ENCODE measurements around the gene GSTM5. TPM values are rescaled to one million over a fixed set of nuclear protein-coding genes. Genes with fewer than 3 reads are reported as not detected.
"Not testable (repeated sequence)": the region's sequence is repeated elsewhere in the genome, so short reads cannot be mapped to it uniquely, and the experiment has no call there.

GSTM5 gene
- total RNA-seq (ENCODE audit: insufficient read depth, low replicate concordance) = 12.0 TPM

- peak; percentile 72 for DNase-seq (ENCODE audit: low spot score)
These were observed at the start of gene GSTM5 for GRCh38 chr1:109711593-109712320. Gene GSTM5, plus strand, starts transcription at chr1:109712251. Its CDS starts 62 bp downstream, at chr1:109712313.

GRCh38 chr1:109664671-109665070 is 47.4 kb upstream of the GSTM5 start:
- DNase-seq (ENCODE audit: low spot score) = no peak

- peak; percentile 98 for DNase-seq (ENCODE audit: low spot score)
These were observed 44.5 kb upstream of the GSTM5 start, which contains the start of gene GSTM2 for GRCh38 chr1:109667452-109668122. Gene GSTM2, plus strand, starts transcription at chr1:109668057. Its CDS starts 59 bp downstream, at chr1:109668116.

GRCh38 chr1:109668123-109668775 is 43.8 kb upstream of the GSTM5 start:
- no peak for DNase-seq (ENCODE audit: low spot score)

- peak; percentile 0 for DNase-seq (ENCODE audit: low spot score)
These were observed 42.7 kb upstream of the GSTM5 start for GRCh38 chr1:109669246-109669948.

- not testable (repeated sequence) for DNase-seq (ENCODE audit: low spot score)
These were observed 42.1 kb upstream of the GSTM5 start for GRCh38 chr1:109669949-109670302.

- DNase-seq (ENCODE audit: low spot score) = no peak
These were observed 41.0 kb upstream of the GSTM5 start for GRCh38 chr1:109671067-109671466.

- not testable (repeated sequence) for DNase-seq (ENCODE audit: low spot score)
These were observed 38.2 kb upstream of the GSTM5 start for GRCh38 chr1:109673861-109674260.

- DNase-seq (ENCODE audit: low spot score) = peak; percentile 53
These were observed 35.2 kb upstream of the GSTM5 start for GRCh38 chr1:109676683-109677381.

GRCh38 chr1:109677459-109677858 is 34.6 kb upstream of the GSTM5 start:
- DNase-seq (ENCODE audit: low spot score) = peak; percentile 3

- peak; percentile 0 for DNase-seq (ENCODE audit: low spot score)
These were observed 33.4 kb upstream of the GSTM5 start for GRCh38 chr1:109678637-109679036.

GRCh38 chr1:109684777-109685176 is 27.3 kb upstream of the GSTM5 start:
- not testable (repeated sequence) for DNase-seq (ENCODE audit: low spot score)

GRCh38 chr1:109685399-109685798 is 26.7 kb upstream of the GSTM5 start:
- DNase-seq (ENCODE audit: low spot score) = not testable (repeated sequence)

- DNase-seq (ENCODE audit: low spot score) = not testable (repeated sequence)
These were observed 26.2 kb upstream of the GSTM5 start for GRCh38 chr1:109685890-109686289.

- DNase-seq (ENCODE audit: low spot score) = not testable (repeated sequence)
These were observed 24.9 kb upstream of the GSTM5 start for GRCh38 chr1:109687109-109687508.

- DNase-seq (ENCODE audit: low spot score) = no peak
These were observed 24.2 kb upstream of the GSTM5 start, which contains the start of gene GSTM1 for GRCh38 chr1:109687641-109688499. Gene GSTM1, plus strand, starts transcription at chr1:109687817. Its CDS starts 57 bp downstream, at chr1:109687874.

GRCh38 chr1:109689844-109690405 is 22.1 kb upstream of the GSTM5 start:
- no peak for DNase-seq (ENCODE audit: low spot score)

- no peak for DNase-seq (ENCODE audit: low spot score)
These were observed 20.3 kb upstream of the GSTM5 start for GRCh38 chr1:109691759-109692158.

GRCh38 chr1:109694400-109694799 is 17.7 kb upstream of the GSTM5 start:
- not testable (repeated sequence) for DNase-seq (ENCODE audit: low spot score)

GRCh38 chr1:109695138-109695537 is 16.9 kb upstream of the GSTM5 start:
- not testable (repeated sequence) for DNase-seq (ENCODE audit: low spot score)

Data from umbilical cord (tissue), 2 donors.